ENCODE results near the gene CDH13.

Gene CDH13

DNA sequence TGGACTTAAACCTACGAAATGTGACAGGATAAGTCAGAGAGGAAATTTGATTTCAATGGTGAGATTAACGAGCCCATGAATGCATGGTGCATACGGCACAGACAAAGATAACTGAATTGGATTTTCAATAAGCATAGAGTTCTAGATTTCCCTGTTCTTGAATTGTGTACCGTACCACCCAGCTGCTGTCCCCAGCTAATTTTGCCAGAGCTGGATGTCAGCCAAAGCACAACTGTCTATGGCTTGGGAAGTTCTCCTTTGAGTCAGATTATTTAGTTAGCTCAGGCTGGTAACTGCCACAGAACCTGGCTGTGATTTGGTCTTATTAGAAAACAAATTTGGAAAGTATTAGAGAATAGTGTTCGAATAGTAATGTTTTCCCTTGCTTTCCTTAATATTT, 143.1 kb downstream of the CDH13 start:
- DNase-seq, result peak in 1 of 2 donors; percentile 66
- Histone ChIP-seq H3K9me3 (no peaks in the 10 kb centered on the region), H3K27me3 (no peaks in the 10 kb centered on the region), H3K36me3 (no peaks in the 10 kb centered on the region), H3K4me3 (no peak overlapping the region), H3K27ac (no peak overlapping the region), H3K4me1 (peaks cover 0 to 23% (median 11%) of the 10 kb centered on the region in 4 donors)
- intact Hi-C loops (cut with DNase I; ENCODE audit: low total_unique reads), result no loop called here
- TF ChIP-seq, protein P1, sequence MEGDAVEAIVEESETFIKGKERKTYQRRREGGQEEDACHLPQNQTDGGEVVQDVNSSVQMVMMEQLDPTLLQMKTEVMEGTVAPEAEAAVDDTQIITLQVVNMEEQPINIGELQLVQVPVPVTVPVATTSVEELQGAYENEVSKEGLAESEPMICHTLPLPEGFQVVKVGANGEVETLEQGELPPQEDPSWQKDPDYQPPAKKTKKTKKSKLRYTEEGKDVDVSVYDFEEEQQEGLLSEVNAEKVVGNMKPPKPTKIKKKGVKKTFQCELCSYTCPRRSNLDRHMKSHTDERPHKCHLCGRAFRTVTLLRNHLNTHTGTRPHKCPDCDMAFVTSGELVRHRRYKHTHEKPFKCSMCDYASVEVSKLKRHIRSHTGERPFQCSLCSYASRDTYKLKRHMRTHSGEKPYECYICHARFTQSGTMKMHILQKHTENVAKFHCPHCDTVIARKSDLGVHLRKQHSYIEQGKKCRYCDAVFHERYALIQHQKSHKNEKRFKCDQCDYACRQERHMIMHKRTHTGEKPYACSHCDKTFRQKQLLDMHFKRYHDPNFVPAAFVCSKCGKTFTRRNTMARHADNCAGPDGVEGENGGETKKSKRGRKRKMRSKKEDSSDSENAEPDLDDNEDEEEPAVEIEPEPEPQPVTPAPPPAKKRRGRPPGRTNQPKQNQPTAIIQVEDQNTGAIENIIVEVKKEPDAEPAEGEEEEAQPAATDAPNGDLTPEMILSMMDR (IDR thresholded peaks at IDR 0.05), result no peak

DNA sequence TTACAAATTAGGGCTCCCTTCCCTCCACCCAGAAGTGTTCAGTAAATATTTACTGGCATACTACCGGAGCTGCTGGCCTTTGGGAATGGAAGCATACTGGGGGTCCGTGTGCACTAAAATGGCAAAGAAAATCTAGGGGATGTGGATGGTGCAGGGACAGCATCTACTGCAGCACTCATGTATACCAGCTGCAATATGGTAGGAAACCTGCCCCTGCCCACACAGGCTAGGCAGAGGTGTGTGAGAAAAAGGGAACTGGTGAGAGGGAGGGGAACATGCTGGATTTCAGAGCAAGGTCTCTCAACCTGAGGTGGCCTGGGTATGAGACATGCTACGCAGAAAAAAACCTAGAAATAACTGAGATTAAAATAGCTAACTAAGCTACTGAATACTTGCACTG, 145.4 kb downstream of the CDH13 start:
- Histone ChIP-seq H3K4me1 (peaks cover 0 to 23% (median 9%) of the 10 kb centered on the region in 4 donors), H3K36me3 (no peaks in the 10 kb centered on the region), H3K27me3 (no peaks in the 10 kb centered on the region), H3K4me3 (no peak overlapping the region), H3K9me3 (no peaks in the 10 kb centered on the region), H3K27ac (no peak overlapping the region)
- DNase-seq, result no peak
- intact Hi-C loops (cut with DNase I; ENCODE audit: low total_unique reads), result no loop called here
- TF ChIP-seq, protein P1 (IDR thresholded peaks at IDR 0.05), result no peak

DNA sequence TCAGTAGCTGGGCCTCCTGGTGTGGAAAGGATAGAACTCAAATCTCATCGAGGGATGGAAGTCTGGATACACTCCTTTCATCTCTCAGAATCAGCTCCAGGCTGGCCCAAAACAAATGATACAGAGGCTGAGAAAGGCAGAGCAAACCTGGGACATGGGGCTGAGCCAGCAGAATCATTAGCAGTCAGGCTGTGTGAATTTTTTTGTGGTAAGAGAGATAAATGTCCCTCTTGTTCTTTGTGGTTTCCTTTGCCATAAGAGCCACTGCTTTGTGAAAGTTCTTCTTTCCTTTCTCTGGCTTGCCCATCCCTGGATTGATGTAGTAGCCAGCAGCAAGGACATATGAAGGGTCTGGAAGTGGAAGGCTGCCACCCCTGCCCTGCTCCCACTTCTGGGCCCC, 146.2 kb downstream of the CDH13 start:
- Histone ChIP-seq H3K36me3 (no peaks in the 10 kb centered on the region), H3K9me3 (no peaks in the 10 kb centered on the region), H3K4me3 (no peak overlapping the region), H3K4me1 (peaks cover 0 to 15% (median 3%) of the 10 kb centered on the region in 4 donors), H3K27ac (no peak overlapping the region), H3K27me3 (no peaks in the 10 kb centered on the region)
- DNase-seq, result no peak
- TF ChIP-seq, protein P1 (IDR thresholded peaks at IDR 0.05), result no peak
- intact Hi-C loops (cut with DNase I; ENCODE audit: low total_unique reads), result no loop called here

DNA sequence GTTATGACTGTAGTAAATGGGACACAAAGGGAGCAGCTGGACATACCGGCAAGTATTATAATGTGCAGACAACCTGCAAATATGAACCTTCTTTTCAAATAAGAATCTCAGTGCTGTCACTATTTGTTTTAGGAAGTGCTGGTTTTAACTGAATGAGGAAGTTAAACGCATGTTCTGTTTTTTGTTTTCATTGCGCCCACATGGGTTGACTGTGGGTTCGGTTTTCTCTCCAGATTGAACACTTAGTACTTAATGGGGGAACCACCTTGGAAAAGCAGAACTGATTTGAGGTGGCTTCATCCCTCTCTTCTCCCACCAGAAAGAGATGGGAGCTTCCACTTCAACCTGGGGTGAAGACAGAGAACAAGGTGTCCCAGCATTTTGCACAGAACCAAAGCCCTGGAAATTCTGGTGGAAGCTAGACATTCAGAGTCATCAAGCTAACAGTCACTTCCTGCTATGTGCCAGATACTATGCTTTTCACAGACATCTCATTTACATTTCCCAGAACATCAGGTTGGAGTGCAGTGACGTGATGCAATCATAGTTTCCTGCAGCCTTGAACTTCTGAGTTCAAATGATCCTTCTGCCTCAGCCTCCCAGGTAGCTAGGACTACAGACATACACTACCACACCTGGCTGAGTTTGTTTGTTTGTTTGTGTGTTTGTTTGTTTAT, 149.8 kb downstream of the CDH13 start:
- Histone ChIP-seq H3K9me3 (no peaks in the 10 kb centered on the region), H3K27ac (no peak overlapping the region), H3K4me3 (no peak overlapping the region), H3K36me3 (no peaks in the 10 kb centered on the region), H3K4me1 (peaks cover 0 to 8% (median 3%) of the 10 kb centered on the region in 4 donors), H3K27me3 (no peaks in the 10 kb centered on the region)
- TF ChIP-seq, protein P1 (IDR thresholded peaks at IDR 0.05), result no peak
- DNase-seq, result no peak
- intact Hi-C loops (cut with DNase I; ENCODE audit: low total_unique reads), result no loop called here

DNA sequence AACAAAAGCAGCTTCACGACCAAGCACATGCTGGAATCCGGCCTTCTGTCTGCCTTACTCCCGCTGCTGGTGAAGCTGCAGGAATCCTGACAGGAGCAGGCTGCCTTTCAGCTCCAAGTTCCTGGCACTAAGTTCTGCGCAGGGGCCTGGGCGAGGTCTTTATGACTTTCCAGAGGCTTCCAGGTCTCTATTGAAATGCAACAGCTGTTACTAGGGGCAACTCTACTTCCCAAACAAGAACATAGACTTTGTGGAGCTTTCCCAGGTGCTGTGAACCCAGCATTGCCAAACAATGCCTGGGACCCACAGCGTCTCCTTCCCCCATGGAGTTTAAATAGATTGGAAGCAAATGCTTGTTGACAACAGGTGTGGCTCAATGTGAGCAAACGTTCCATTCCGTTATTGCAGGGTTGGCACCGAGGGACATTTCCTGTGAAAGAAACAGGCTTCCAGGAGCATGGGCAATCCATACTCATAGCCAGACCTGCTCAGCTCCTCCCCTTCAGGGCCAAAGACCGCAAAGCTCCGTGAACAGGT, 156.0 kb downstream of the CDH13 start:
- Histone ChIP-seq H3K4me3 (no peak overlapping the region), H3K4me1 (peaks cover 0 to 10% (median 0%) of the 10 kb centered on the region in 4 donors), H3K9me3 (no peaks in the 10 kb centered on the region), H3K27me3 (no peaks in the 10 kb centered on the region), H3K36me3 (no peaks in the 10 kb centered on the region), H3K27ac (peak overlapping the region in 1 of 2 donors; percentile 13)
- intact Hi-C loops (cut with DNase I; ENCODE audit: low total_unique reads), result no loop called here
- no peak for DNase-seq
- TF ChIP-seq, protein P1 (IDR thresholded peaks at IDR 0.05), result no peak

All from tibial artery (tissue), 4 donors.